Hepatocyte (in vitro differentiated cells): Measurements from ENCODE around the gene GON4L.

Source experiments
- EZH2 ChIP-seq: fragments of 200-600 bp; sonication (generic); IDR thresholded peaks from 2 replicates; pipeline ENCODE4 v1.6.1; 2016; ENCODE audit warnings: antibody characterized with exemption, mild to moderate bottlenecking, borderline replicate concordance
- TF ChIP-seq, protein P1 (sequence below): fragments of 200-600 bp; sonication (generic); IDR thresholded peaks from 2 replicates; pipeline ENCODE4 v1.5.1; 2016; ENCODE audit warnings: antibody characterized with exemption, mild to moderate bottlenecking; ENCODE audit not compliant: poor library complexity

GRCh38 chr1:155706139-155706538 is 150.9 kb downstream of the GON4L start:
- TF ChIP-seq EZH2: no peak
- TF ChIP-seq, protein P1, sequence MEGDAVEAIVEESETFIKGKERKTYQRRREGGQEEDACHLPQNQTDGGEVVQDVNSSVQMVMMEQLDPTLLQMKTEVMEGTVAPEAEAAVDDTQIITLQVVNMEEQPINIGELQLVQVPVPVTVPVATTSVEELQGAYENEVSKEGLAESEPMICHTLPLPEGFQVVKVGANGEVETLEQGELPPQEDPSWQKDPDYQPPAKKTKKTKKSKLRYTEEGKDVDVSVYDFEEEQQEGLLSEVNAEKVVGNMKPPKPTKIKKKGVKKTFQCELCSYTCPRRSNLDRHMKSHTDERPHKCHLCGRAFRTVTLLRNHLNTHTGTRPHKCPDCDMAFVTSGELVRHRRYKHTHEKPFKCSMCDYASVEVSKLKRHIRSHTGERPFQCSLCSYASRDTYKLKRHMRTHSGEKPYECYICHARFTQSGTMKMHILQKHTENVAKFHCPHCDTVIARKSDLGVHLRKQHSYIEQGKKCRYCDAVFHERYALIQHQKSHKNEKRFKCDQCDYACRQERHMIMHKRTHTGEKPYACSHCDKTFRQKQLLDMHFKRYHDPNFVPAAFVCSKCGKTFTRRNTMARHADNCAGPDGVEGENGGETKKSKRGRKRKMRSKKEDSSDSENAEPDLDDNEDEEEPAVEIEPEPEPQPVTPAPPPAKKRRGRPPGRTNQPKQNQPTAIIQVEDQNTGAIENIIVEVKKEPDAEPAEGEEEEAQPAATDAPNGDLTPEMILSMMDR: no peak
